Osteocyte (in vitro differentiated cells): ENCODE results near the gene IL18. TPM values are rescaled to one million over a fixed set of nuclear protein-coding genes. Genes with fewer than 3 reads are reported as not detected.
"Not testable (repeated sequence)": the region's sequence is repeated elsewhere in the genome, so short reads cannot be mapped to it uniquely, and the experiment has no call there.

Experiments
- DNase-seq: peaks from one replicate; pipeline ENCODE4 v3.0.0; 2021; ENCODE audit warnings: mixed read lengths; ENCODE audit not compliant: unreplicated experiment; ENCODE audit errors: extremely low spot score
- H3K27ac Mint-ChIP-seq: one replicate; pipeline ENCODE4 v1.8.0; 2021; ENCODE audit warnings: mild to moderate bottlenecking, mixed read lengths; ENCODE audit not compliant: unreplicated experiment
- H3K27me3 Mint-ChIP-seq: one replicate; pipeline ENCODE4 v1.8.0; 2021; ENCODE audit warnings: mixed read lengths; ENCODE audit not compliant: unreplicated experiment
- H3K36me3 Mint-ChIP-seq: one replicate; pipeline ENCODE4 v1.8.0; 2021; ENCODE audit warnings: mixed read lengths; ENCODE audit not compliant: unreplicated experiment
- H3K4me1 Mint-ChIP-seq: one replicate; pipeline ENCODE4 v1.8.0; 2021; ENCODE audit warnings: mixed read lengths; ENCODE audit not compliant: unreplicated experiment
- H3K4me3 Mint-ChIP-seq: one replicate; pipeline ENCODE4 v1.8.0; 2021; ENCODE audit warnings: mild to moderate bottlenecking, moderate library complexity, mixed read lengths; ENCODE audit not compliant: unreplicated experiment
- H3K9me3 Mint-ChIP-seq: one replicate; pipeline ENCODE4 v1.8.0; 2021; ENCODE audit warnings: mixed read lengths; ENCODE audit not compliant: unreplicated experiment
- total RNA-seq: library from RNA; stranded (reverse); gene quantifications from 2 replicates; pipeline ENCODE4 v1.2.1, GENCODE V29; 2021
- TF ChIP-seq, protein P1 (sequence below): fragments of 200-600 bp; sonication (generic); IDR thresholded peaks from 2 replicates; pipeline ENCODE4 v1.5.0; 2021; ENCODE audit warnings: antibody characterized with exemption, mild to moderate bottlenecking, moderate library complexity

IL18 gene
- total RNA-seq, 1 donor from 2014 or later: 0.59 TPM

DNA sequence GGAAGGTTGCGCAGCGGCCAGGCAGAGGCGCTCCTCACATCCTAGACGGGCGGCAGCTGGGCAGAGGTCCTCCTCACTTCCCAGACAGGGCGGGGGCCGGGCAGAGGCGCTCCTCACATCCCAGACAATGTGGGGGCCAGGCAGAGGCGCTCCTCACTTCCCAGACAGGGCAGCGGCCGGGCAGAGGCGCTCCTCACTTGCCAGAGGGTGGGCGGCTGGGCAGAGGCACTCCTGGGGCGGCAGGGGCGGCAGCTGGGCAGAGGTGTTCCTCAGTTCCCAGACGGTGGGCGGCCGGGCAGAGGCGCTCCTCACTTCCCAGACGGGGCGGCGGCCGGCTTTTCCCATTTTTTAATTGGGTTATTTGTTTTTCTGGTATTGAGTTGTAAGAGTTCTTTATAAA is 42.2 kb upstream of the IL18 start:
- DNase-seq: no peak
- Mint-ChIP-seq H3K27me3 (peaks cover 55% of the 10 kb centered on the region), H3K4me1 (no peaks in the 10 kb centered on the region), H3K36me3 (peaks cover 3% of the 10 kb centered on the region), H3K4me3 (no peak overlapping the region), H3K27ac (no peak overlapping the region), H3K9me3 (no peaks in the 10 kb centered on the region)
- TF ChIP-seq, protein P1, sequence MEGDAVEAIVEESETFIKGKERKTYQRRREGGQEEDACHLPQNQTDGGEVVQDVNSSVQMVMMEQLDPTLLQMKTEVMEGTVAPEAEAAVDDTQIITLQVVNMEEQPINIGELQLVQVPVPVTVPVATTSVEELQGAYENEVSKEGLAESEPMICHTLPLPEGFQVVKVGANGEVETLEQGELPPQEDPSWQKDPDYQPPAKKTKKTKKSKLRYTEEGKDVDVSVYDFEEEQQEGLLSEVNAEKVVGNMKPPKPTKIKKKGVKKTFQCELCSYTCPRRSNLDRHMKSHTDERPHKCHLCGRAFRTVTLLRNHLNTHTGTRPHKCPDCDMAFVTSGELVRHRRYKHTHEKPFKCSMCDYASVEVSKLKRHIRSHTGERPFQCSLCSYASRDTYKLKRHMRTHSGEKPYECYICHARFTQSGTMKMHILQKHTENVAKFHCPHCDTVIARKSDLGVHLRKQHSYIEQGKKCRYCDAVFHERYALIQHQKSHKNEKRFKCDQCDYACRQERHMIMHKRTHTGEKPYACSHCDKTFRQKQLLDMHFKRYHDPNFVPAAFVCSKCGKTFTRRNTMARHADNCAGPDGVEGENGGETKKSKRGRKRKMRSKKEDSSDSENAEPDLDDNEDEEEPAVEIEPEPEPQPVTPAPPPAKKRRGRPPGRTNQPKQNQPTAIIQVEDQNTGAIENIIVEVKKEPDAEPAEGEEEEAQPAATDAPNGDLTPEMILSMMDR: no peak

DNA sequence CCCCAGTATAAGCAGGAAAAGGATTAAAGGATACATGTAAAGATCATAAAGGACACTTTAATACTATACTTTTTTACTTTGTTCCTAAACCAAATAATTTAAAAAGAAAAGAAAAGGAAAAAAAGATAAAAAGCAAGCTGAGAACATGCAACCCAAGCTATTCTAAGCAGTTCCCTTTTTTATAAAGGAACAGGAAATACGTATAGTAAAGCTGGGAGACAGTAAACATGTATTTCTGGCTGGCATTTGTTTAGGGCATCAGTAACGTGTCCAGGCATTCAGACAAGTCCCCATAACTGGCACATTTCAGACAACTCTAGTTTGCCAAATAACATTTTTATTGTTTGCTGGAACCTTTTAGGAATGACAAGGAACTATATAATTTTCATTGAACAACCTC is 36.4 kb upstream of the IL18 start:
- H3K27ac Mint-ChIP-seq: no peak overlapping the region
- H3K36me3 Mint-ChIP-seq: peaks cover 1% of the 10 kb centered on the region
- H3K27me3 Mint-ChIP-seq: peaks cover 46% of the 10 kb centered on the region

DNA sequence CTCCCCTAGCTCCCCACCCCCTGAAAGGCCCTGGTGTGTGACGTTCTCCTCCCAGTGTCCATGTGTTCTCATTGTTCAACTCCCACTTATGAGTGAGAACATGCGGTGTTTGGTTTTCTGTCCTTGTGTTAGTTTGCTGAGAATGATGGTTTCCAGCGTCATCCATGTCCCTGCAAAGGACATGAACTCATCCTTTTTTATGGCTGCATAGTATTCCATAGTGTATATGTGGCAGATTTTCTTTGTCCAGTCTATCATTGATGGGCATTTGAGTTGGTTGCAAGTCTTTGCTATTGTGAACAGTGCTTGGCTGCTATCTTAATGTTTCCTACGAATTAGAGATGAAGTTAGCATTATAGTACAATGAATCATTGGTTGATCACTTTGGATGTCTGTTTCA is 35.2 kb upstream of the IL18 start:
- not testable (repeated sequence) for H3K27ac Mint-ChIP-seq, H3K4me1 Mint-ChIP-seq, H3K36me3 Mint-ChIP-seq, H3K9me3 Mint-ChIP-seq, H3K4me3 Mint-ChIP-seq, DNase-seq
- H3K27me3 Mint-ChIP-seq: peaks cover 42% of the 10 kb centered on the region

More for the DNA sequence above, 36.4 kb upstream of the IL18 start:
- no peak for DNase-seq
- no peaks in the 10 kb centered on the region for H3K9me3 Mint-ChIP-seq
- H3K4me3 Mint-ChIP-seq: no peak overlapping the region
- no peaks in the 10 kb centered on the region for H3K4me1 Mint-ChIP-seq
- TF ChIP-seq, protein P1: no peak

DNA sequence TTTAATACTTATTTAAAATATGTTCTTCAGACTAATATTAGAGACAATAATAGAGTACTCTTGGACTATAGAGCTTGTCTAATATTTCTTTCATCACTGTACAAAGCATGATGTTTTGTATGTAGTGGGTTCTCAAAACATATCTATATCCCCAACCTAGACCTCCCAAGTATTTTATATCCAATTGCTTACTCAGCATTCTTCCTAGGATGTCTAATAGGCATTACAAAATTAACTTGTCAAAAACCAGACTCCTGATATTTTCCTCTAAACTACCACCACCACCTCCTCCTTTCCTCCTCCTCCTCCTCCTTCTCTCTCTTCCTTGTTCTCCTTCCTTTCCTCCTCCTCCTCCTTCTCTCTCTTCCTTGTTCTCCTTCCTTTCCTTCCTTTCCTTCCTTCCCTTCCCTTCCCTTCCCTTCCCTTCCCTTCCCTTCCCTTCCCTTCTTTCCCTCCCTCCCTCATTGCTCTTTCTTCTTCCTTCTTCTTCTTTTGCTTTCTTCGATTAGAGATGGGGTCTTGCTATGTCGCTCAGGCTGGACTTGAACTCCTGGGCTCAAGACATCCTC is 32.7 kb upstream of the IL18 start:
- TF ChIP-seq, protein P1: no peak
- Mint-ChIP-seq H3K4me3 (no peak overlapping the region), H3K36me3 (no peaks in the 10 kb centered on the region), H3K4me1 (no peaks in the 10 kb centered on the region), H3K27ac (no peak overlapping the region), H3K27me3 (peaks cover 44% of the 10 kb centered on the region), H3K9me3 (no peaks in the 10 kb centered on the region)
- DNase-seq: no peak

DNA sequence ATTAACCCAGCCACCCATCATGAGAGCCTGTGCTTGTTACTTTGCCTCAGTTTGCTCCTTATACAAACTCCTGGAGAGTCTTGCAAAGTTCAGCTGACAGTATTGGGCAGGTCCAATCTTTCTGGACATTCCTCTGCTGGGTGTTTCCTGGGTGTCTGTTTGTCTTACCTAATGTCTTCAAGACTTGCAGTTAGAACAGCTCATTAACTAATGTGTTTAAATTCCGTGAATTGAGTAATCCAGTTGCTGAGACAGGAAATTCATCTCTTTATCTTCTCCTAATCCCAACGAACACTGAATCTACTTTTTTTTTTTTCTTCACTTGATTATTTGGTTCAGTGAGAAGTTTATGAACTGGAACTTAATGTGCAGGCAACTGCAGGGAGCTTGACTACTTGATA is 32.1 kb upstream of the IL18 start:
- TF ChIP-seq, protein P1: no peak
- DNase-seq: no peak
- Mint-ChIP-seq H3K4me3 (no peak overlapping the region), H3K27ac (no peak overlapping the region), H3K4me1 (no peaks in the 10 kb centered on the region), H3K36me3 (no peaks in the 10 kb centered on the region), H3K27me3 (peaks cover 46% of the 10 kb centered on the region), H3K9me3 (no peaks in the 10 kb centered on the region)

DNA sequence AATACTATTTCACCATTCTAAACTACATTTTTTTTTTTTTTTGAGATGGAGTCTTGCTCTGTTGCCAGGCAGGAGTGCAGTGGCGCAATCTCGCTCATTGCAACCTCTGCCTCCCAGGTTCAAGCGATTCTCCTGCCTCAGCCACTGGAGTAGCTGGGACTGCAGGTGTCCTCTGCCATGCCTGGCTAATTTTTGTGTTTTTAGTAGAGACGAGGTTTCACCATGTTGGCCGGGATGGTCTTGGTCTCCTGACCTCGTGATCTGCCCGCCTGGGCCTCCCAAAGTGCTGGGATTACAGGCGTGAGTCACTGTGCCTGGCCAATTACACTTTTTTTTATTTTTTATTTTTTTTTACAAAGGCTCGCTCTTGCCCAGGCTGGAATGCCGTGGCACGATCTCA is 31.2 kb upstream of the IL18 start:
- H3K4me3 Mint-ChIP-seq, DNase-seq, H3K27ac Mint-ChIP-seq, H3K9me3 Mint-ChIP-seq, H3K36me3 Mint-ChIP-seq, H3K4me1 Mint-ChIP-seq: not testable (repeated sequence)
- peaks cover 43% of the 10 kb centered on the region for H3K27me3 Mint-ChIP-seq
